LoVo (cell line): ENCODE results near the gene RBM26.

Source experiments
- DNase-seq: peaks from one replicate; pipeline ENCODE4 v3.0.0-alpha.2; 2016; ENCODE audit warnings: low spot score

RBM26 gene

DNA sequence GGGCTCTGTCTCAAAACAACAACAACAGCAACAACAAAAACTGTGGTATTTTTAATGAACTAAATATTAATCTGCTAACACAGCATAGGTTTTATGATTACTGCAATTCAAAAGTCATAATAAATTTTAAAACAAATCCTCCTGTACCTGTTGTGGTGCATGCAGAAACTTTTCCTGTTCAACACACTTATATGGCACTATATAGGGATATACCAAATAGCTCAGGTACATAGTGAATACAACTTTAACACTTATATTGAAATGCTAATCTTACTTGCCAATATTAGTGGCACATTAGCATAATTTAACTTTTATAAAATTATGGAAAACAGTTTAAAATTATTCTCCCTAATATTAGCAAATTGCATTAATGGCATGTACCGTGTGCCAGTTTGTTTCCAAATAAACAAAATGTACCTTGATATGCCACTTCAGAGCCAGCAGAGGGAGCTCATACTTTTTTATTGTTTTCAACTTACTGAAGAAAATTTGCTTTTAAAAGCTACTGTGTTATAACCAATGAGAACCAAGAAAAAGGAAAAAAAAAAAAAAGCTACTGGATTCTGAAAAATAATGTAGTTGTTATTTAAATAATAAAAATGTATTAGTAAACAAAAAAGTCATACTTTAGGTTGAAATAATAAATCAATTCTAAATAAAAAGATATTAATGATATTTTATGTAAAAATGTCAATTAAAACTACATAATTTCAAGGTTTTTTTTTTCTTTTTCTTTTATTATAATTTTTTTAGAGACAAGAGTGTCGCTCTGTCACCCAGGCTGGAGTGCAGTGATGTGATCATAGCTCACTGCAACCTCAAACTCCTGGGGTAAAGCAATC lies 18.0 kb upstream of the RBM26 start:
- peak; percentile 71 for DNase-seq

DNA sequence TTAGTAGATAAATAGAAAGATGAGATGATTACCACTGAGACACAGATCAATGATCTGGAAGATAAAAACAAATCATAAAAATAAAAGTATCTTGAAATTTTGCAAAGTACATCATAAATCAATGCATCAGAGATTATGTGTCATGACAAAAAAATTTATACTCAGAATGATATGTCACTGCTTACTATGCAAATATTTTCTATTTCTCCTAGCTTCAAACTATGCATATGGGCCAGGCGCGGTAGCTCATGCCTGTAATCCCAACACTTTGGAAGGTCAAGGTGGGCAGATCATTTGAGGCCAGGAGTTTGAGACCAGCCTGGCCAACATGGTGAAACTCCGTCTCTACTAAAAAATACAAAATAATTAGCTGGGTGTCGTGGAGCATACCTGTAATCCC lies 17.3 kb upstream of the RBM26 start:
- no peak for DNase-seq

DNA sequence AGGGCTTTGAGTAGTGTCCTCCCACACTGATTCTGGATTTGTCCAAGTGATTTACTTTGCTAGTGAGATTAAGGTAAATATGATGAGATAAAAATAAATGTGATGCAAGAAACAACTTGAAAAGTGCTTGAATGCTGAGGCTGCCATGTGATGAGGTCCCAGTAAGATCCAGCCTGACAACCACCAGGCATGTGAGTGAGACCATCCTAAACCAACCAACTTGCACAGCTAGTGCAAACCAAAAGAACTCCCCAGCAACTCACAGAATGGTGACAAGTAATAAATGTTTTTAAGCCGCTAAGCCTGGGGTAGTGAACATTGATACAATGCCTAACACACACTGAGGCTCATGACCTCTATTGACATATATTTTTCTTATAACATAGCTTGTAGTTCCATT lies 13.3 kb upstream of the RBM26 start:
- DNase-seq: no peak

DNA sequence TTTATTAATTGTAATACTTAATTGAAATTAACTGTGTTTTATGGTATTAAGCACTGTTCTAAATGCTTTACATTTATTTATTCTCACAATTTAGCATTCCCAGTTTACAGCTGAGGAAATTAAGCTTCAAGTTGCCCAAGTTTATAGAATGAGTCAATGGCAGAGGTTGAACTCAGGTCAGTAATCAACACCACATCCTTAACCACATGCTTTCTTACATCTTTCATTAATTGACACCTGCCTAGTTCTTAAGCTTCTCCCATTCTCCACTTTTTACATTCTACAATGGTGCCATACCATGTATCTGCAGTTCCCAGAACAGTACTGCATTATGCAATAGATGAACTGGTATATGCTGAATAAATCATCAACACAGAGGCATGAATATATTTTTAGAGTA lies 11.7 kb upstream of the RBM26 start:
- no peak for DNase-seq

DNA sequence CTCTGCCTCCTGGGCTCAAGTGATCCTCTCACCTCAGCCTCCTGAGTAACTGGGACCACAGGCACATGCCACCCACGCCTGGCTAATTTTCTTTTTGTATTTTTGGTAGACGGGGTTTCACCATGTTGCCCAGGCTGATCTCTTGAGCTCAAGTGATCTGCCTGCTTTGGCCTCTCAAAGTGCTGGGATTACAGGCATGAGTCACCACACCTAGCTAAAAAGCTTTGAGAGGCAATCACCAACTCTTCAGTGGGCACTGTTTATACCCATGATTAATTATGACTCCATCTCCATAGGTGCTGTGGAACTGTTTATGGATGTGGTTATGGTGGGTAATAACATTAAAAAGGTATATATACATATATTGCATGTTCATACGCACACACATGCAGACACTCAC lies 7.5 kb upstream of the RBM26 start:
- no peak for DNase-seq

DNA sequence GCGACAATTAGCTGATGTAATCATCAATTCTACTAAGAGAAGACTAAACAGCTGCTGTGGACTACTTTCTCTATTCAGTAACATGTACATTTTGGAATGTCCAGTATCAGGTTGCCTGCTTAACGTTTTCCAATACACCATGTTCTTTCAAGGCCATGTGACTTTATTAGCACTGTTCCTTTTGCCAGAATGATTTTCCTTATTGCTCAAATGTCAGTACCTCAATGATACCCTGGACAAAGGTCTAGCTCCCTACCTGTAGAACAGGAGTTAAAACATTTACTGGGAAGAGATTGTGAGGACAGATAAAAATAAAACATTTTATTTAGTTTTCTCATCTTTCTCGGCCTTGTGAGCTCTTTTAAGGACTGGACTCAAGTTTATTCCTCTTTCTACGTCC lies 3.8 kb upstream of the RBM26 start:
- DNase-seq: no peak

DNA sequence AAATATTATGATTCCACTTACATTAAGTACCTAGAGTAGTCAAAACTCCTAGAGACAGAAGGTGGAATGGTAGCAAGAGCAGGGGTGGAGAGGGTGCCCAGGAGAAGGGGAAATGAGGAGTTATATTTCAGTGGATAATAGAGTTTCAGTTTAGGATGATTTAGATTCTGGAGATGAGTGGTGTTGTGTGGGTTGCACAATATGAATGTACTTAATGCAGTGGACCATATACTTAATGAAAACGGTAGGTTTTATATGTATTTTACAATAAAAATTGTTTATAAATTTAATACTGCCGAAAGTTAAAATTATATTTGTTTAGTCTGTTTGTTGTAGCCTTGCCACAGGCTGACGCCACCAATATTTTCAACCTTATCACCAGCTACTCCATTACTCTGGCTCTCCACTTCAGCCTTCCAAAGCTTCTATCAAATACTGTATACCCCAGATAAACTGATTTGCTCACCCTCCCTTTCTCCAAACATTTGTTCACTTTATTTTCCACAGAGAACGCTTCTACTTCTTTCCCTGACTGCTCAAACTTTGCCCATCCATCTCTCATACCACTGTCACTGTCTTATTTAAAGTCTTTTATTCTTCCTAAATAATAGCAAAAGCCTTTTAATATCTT lies 1.4 kb upstream of the RBM26 start:
- DNase-seq: no peak

DNA sequence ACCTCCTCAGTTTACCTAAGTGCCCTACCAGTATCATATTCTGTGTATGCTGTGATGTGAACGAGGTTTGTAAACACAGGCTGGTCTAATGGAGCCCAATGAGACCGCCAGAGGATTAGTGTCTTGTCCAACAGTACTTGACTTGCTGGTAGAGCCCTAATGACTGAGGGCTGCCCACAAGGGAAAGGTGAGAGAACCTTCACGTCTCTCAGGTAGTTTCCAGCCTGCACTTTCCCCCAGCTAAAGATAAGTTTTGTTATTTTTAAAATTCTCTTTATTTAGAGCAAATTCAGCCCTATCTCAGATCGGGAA lies 498 bp upstream of the RBM26 start:
- no peak for DNase-seq

DNA sequence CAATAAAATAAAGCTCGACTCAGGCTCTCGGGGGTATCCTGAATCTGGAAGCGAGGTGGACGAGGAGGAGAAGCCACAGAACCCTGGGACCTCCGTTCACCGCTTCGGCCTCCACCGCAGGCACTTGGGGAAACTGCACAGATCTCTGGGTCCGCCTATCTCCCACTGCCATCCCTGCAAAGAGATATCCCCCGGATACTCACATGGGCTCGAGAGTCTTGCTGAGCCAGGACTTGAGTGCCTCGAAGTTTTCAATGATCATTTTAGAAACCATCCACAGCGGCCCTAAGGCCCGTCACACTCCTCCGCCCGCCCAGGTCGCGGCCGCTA lies 589 bp downstream of the RBM26 start:
- no peak for DNase-seq

DNA sequence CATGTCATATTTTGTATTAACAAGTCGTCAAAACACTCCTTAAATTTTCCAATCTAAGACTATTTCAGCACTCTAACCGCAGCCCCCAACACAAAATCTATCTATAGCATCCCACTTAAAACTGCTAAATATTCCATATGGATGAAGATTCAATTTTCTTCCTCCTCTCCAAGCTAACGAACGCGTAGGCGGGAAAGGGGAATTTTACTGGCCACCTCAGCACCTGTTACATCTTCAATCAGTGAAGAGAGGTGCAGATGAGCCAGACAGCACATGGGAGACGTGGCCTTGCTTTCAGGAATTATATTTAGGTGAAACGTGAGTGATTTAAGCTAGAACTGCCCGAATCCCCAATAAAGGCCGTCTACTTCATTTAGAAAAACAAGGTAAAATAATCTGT lies 1.1 kb downstream of the RBM26 start:
- DNase-seq: no peak

DNA sequence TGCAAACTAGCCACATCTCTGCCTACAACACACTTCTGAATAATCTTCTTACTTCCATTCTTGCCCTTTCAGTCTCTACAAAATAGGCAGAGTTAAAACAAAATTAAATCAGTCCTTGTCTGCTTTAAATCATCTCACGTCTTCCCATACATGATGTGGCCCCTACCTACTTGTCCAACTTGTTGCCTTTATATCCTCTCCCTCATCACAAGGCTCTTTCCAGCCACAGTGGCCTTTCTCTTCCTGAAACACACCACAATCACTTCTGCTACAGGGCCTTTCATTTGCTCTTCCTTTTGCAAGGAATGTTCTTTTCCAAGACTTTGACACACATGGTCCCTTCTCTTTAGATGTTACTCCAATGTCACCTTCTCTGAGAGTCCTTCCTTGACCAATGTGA lies 1.7 kb downstream of the RBM26 start:
- DNase-seq: no peak

DNA sequence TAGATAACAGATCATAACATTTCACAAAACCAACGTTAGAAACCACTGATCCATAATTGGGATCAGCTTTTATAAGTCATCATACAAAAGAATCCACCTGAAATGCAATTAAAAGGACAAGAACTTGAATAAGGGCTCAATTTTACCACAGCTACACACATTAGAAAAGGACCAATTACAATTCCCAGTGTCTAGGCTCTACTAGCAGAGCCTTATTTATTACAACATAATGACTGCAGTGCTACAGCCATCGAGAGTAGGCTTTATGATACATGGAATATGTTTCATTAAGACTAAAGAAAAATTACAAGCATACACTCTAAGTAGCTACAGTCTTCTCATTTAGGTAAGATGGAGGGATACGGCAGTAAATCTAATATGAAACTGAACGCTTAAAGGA lies 2.9 kb downstream of the RBM26 start:
- no peak for DNase-seq

DNA sequence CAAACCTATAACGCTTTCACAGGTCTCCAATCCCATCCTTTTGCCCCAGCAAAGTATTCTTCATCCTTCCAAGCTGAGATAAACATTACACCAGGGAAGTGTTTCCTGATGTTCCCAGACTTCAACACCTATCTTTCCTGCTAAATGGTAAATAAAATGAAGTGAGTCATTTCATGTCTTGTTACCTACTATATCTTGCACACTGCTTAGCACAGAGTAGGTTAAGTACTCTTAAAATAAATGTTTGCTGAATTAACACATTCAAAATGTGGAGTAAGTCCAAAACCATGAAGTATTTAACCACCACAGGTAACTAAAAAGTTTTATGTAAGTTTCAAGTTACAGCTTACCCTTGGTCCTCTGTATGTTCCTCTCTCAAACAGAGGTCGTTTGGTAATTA lies 3.4 kb downstream of the RBM26 start:
- DNase-seq: no peak

DNA sequence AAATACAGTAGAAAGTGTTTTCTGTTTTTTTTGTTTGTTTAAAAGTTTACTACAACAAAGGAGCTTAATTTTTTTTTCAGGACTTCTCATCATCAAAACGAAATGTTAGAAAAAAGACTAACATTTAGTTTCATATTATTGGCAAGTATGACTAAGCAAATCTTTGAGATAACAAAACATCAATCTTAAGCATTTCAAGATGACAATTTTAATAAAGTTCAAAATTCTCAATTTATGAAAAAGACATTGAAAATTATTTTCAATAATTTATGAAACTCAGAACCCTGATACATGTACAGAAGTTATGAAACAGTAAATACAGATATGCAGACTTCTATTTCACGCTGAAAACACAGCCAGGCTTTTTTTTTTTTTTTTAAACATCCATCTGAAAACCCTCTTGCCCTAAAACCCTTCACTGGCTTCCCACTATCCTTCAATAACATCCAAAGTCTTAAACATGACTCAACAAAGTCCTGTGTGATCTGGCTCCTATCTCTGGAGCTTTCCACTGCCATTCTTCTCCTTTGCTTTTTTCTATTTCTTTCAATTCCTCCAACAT lies 3.9 kb downstream of the RBM26 start:
- DNase-seq: no peak

DNA sequence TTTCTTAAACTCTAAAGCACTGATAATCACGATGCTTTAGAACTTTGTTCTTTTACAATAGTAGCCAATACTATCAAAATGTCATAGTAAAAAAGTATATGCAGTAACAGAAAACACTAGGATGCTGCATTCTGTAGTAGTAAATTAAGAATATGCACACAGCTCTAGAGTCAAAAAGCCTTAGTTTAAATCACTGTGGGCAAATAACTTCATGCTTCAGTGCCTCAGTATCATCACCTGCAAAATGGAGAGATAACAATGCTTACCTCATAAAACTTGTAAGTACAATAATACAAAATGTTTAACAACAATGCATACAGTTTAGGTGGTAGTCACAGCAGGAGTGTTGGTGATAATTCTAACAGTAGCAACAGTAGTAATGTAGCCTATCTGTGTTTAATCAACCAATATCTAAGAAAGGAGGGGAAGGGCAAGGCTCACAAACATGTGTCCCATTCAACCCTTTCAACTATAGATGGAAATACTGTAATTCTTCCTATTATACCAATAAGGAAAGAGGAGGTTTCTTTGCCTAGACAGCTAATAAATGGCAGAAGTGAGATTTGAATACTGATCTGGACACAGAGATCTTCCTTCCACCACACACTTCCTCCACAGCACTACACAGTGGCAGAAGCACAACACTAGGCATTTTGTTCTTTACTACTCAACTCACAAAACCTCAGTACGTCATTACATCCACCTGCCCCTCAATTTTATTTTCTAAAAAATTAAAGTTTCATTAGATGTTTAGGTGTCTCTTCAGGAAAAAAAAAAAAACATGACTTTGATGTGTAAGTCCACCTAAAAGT lies 4.6 kb downstream of the RBM26 start:
- DNase-seq: no peak

DNA sequence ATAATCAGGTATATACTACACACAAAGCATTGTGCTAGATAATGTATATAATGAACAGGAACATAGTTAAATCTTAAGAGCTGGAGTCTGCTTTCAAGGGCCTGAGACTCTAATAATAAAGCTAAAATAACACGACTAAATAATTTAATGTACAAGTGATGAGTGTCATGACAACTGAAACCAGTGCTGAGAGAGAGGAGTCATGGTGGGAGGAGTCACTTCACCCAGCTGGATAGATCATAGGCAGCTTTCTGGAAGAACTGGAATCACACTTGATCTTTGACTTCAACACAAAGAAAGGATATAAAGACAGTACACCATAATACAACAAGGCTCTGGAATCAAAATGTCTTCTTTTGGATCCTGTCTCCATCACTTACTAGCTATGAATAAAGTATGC lies 7.1 kb downstream of the RBM26 start:
- DNase-seq: no peak

DNA sequence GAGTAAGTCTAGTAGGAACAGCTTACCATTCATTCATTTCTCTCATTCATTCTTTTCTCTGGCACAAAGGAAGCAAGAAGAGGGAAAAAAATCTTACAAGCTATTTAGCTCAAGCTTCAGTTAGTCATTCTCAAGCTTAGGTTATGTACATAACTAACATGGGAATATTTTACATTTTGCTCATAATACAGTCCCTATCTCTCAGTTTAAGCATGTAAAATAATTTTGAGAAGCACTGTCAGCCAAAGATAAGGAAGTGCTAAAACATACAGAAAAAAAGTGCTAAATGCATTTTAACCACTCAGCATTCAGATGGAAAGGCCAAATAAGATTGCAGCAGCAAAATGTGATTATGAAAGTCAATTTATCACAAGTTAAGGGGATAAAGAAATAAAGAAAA lies 7.9 kb downstream of the RBM26 start:
- no peak for DNase-seq

DNA sequence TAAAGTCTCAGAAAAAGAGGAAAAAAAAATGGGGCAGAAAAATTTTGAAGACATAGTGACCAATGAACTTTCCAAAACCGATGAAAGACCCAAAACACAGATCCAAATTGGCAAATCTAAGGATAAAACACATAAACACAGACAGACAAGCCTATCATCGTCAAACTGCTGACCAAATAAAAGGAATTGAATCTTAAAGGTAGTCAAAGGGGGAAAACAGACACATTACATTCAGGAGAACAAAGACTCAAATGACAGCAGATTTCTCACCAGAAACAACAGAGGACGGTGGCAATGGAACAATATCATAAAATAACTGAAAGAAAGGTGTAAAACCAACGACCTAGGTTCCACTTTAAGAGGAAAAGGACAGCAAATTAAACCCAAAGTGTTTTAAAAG lies 10.2 kb downstream of the RBM26 start:
- DNase-seq: no peak

DNA sequence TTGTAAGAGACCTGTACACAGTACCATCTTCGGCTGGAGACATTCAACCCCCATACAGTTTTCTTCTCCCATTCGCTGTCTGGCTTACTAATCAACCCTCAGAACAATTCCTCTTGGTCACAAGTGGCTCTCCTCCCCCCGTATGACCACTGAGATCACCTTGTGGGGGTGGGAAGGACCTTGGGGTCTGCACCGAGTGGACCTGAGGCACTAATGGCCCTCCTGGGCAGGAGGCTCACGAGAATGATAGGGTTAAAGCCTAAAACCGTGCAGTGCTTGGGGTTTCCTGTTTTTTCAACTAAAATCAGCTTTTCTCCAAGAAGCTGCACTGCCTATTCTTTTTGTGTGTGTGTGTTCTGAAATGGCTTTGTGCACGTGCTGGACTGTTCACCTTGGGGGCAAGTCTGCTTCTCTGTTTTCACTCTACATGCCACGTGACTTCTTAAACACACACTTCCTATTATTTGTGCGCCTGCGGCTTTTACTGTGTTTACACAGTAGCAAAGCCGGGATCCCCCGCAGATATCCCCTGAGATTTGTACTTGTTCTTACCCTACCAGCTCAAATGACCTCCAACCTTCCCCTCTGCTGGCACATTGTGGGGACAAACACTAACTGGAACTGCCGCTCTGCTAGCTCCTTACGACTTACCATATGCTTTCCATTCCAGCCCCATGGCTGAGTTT lies 12.3 kb downstream of the RBM26 start:
- no peak for DNase-seq

DNA sequence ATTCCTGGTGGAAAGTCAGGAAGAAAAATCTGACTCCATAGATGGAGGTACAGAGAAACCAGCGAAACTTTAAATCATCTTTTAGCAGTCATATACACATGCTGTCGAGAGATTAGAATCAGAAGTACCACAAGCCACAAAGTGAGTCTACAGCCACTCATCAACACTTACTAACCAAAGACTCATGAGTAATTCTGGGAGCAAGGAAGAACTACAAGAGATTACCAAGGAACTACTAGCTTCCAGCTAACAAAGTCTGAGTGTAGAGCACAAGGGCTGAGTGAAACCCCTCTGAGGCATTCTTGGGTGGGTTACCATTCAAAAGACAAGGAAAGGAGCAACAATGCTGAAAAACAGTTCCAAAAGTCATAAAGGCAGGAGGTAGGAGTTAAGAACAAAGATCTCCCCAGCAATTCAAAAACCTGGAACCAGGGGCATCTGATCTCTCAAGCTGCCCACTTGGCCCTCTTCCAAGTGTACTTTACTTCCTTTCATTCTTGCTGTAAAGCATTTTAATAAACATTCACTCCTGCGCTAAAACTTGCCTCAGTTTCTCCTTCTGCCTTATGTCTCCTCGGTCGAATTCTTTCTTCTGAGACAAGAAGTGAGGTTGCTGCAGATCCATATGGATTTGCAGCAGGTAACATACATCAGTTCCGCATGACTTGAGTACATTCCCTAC lies 13.0 kb downstream of the RBM26 start:
- DNase-seq: no peak

DNA sequence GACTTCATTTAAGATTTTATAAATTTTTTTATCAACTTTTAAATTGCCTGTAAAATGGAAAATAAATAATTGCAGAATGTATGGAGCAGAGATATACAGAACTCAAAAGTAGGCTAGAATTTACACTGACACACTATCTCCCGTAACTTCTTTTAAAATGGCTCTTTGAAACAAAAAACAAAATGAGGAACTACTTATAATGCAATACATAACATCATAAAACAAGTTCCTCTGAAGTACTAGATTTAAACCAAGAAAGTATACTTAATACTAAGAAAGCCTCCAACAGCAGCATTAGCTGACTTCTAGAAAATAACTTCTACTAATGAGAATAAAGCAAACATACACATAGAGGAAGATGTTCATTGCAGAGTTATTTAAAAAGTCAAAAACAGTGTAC lies 17.0 kb downstream of the RBM26 start:
- no peak for DNase-seq

DNA sequence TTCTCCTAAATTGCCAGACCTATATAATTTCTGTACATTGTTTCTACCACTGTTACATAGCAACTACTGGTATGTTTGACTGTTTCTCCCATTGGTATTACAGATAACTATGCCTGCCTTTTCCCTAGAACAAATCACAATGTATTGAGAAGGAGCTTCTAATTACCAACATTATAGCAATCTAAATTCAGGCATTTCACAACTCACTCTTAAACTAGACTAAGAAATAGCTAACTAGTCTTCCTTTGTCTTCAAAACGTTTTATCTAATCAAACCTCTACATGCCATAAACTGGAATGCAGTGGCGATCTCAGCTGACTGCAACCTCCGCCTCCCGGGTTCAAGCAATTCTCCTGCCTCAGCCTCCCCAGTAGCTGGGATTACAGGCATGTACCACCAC lies 18.2 kb downstream of the RBM26 start:
- DNase-seq: no peak
